K562 (cell line): Measurements from ENCODE around the gene PPP1R9A. TPM values are rescaled to one million over a fixed set of nuclear protein-coding genes. Genes with fewer than 3 reads are reported as not detected.

Experiments used
- ATAC-seq: fragments of 200-7000 bp; cut with Tn5 transposase; 3 replicates; pipeline ENCODE4 v1.9.1; 2020; ENCODE audit warnings: moderate library complexity
- BruUV-seq: library from RNA; stranded (reverse); fragments of 400-500 nt; replicated peaks from 2 replicates; lab custom pipeline; 2021; lab: Mats Ljungman, UMichigan
- CTCF ChIA-PET: fragments of 300-600 bp; formaldehyde crosslinking; extraction: SDS; loops from one replicate; lab custom pipeline; 2021; ENCODE audit warnings: low intra/inter-chr PET ratio; lab: Yijun Ruan, JAX
- POLR2A ChIA-PET: fragments of 300-600, 350-650 bp; sonication (Branson Sonifier 250); formaldehyde crosslinking; extraction: SDS; loops from one replicate; lab custom pipeline; 2021; ENCODE audit warnings: antibody characterized with exemption, inconsistent platforms; lab: Yijun Ruan, JAX
- DNase-seq, 4 experiments: peaks; one replicate each; pipeline versions ENCODE4 v3.0.0 to v3.0.0-alpha.2; 2011 to 2018; ENCODE audit warnings: low spot score in 3 of 4, mixed read lengths in 3 of 4; ENCODE audit errors: extremely low read depth in 1 of 4
- FAIRE-seq: peaks from 2 replicates; lab custom pipeline; 2011; peaks lifted over from hg19 to GRCh38; lab: Jason Lieb, UNC
- H2AFZ ChIP-seq: 2 replicates; pipeline ENCODE4 v1.6.0; 2011; ENCODE audit warnings: low read depth, low read length, control low read depth, inconsistent platforms
- H3K27ac ChIP-seq: fragments of 200-600 bp; 3 replicates; pipeline ENCODE4 v1.8.0; 2011; ENCODE audit warnings: low read depth, mild to moderate bottlenecking, control low read depth, inconsistent platforms, low read length, moderate library complexity, mixed read lengths; ENCODE audit errors: extremely low read depth
- H3K27me3 ChIP-seq, 2 experiments: fragments of 300-600 bp in 1 of 2; 2 replicates in 1 of 2; 3 replicates in 1 of 2; pipeline versions ENCODE4 v1.6.0 to v1.8.0; 2011; ENCODE audit warnings: inconsistent platforms in 2 of 2, low read length in 2 of 2, mild to moderate bottlenecking in 1 of 2, mixed read lengths in 1 of 2, moderate library complexity in 1 of 2; ENCODE audit not compliant: control insufficient read depth in 2 of 2, insufficient read depth in 2 of 2
- H3K36me3 ChIP-seq: fragments of 300-600 bp; 3 replicates; pipeline ENCODE4 v1.8.0; 2011; ENCODE audit warnings: mild to moderate bottlenecking, low read length, inconsistent platforms; ENCODE audit not compliant: control insufficient read depth, insufficient read depth
- H3K4me1 ChIP-seq, 2 experiments: fragments of 200-600 bp in 1 of 2; replicated peaks in 1 of 2; 2 replicates in 1 of 2; 3 replicates in 1 of 2; pipeline versions ENCODE4 v1.5.1 to v1.8.0; 2011; ENCODE audit warnings: inconsistent platforms in 2 of 2, low read length in 2 of 2, mild to moderate bottlenecking in 1 of 2, mixed read lengths in 1 of 2, moderate library complexity in 1 of 2; ENCODE audit not compliant: control insufficient read depth in 2 of 2, insufficient read depth in 2 of 2
- H3K4me2 ChIP-seq: 2 replicates; pipeline ENCODE4 v1.6.1; 2011; ENCODE audit warnings: low read length, control low read depth, inconsistent platforms, mixed read lengths; ENCODE audit not compliant: insufficient read depth
- H3K4me3 ChIP-seq: fragments of 200-600 bp; sonication (generic), shearing (Covaris generic); 2 replicates; pipeline ENCODE4 v1.5.1; 2016; ENCODE audit warnings: control low read depth, inconsistent platforms
- H3K79me2 ChIP-seq: fragments of 200-600 bp; 3 replicates; pipeline ENCODE4 v1.8.0; 2011; ENCODE audit warnings: low read length, inconsistent platforms; ENCODE audit not compliant: control insufficient read depth, insufficient read depth
- H3K9ac ChIP-seq, 2 experiments: 2 replicates each; pipeline versions ENCODE4 v1.6.0 to v1.6.1; 2011; ENCODE audit warnings: low read depth in 2 of 2, low read length in 2 of 2, control low read depth in 1 of 2, inconsistent platforms in 1 of 2, mild to moderate bottlenecking in 1 of 2, mixed read lengths in 1 of 2; ENCODE audit not compliant: insufficient read depth in 1 of 2
- H3K9me1 ChIP-seq: one replicate; pipeline ENCODE4 v1.6.0; 2011; ENCODE audit warnings: inconsistent platforms, mild to moderate bottlenecking, low read length, moderate library complexity; ENCODE audit not compliant: control insufficient read depth, insufficient read depth
- H3K9me3 ChIP-seq: replicated peaks from 2 replicates; pipeline ENCODE4 v1.5.1; 2011; ENCODE audit warnings: low read depth, low read length, inconsistent platforms; ENCODE audit not compliant: control insufficient read depth, insufficient read depth
- H4K20me1 ChIP-seq: replicated peaks from 2 replicates; pipeline ENCODE4 v1.6.1; 2011; ENCODE audit warnings: low read length, inconsistent platforms, mixed read lengths; ENCODE audit not compliant: control insufficient read depth, insufficient read depth
- CHCHD3 ChIP-seq: fragments of 250-450 bp; sonication (Bioruptor Pico); IDR thresholded peaks from 2 replicates; pipeline ENCODE4 v2.1.2; 2022; ENCODE audit warnings: mild to moderate bottlenecking
- CTCFL ChIP-seq: IDR thresholded peaks from 2 replicates; pipeline ENCODE4 v1.6.1; 2011; ENCODE audit warnings: borderline replicate concordance, low read depth, mild to moderate bottlenecking, moderate library complexity, low read length; ENCODE audit not compliant: insufficient read depth, poor library complexity, severe bottlenecking
- DMBX1 ChIP-seq: fragments of 250-450 bp; sonication (Bioruptor Pico); IDR thresholded peaks from 2 replicates; pipeline ENCODE4 v1.8.0; 2022; ENCODE audit warnings: inconsistent platforms, mild to moderate bottlenecking, moderate library complexity, borderline replicate concordance
- E4F1 ChIP-seq: fragments of 250-450 bp; sonication (Bioruptor Pico); IDR thresholded peaks from 2 replicates; pipeline ENCODE4 v1.5.0; 2021; ENCODE audit warnings: mild to moderate bottlenecking, borderline replicate concordance
- HDGF ChIP-seq: fragments of 450-650 bp; IDR thresholded peaks from 2 replicates; pipeline ENCODE4 v1.6.1; 2016
- HOMEZ ChIP-seq: fragments of 250-450 bp; sonication (Bioruptor Pico); IDR thresholded peaks from 2 replicates; pipeline ENCODE4 v1.4.0; 2020; ENCODE audit warnings: mild to moderate bottlenecking, moderate library complexity
- IRF1 ChIP-seq: sonication (generic); formaldehyde crosslinking; IDR thresholded peaks from 2 replicates; pipeline ENCODE4 v1.8.0; 2022; ENCODE audit warnings: missing genetic modification reagents, mild to moderate bottlenecking, borderline replicate concordance
- MAZ ChIP-seq, 2 experiments: fragments of 450-650 bp in 1 of 2; sonication (generic) in 1 of 2; formaldehyde crosslinking; IDR thresholded peaks in 1 of 2; conservative IDR thresholded peaks in 1 of 2; 2 replicates each; pipeline versions ENCODE4 v1.4.0 to v1.5.0; 2020; ENCODE audit warnings: mild to moderate bottlenecking in 1 of 2, missing genetic modification reagents in 1 of 2
- POLR2G ChIP-seq: fragments of 200-400 bp; formaldehyde crosslinking; IDR thresholded peaks from 2 replicates; pipeline ENCODE4 v1.6.1; 2017; ENCODE audit warnings: low read depth, mild to moderate bottlenecking, antibody characterized with exemption, low read length, moderate library complexity
- POLR3G ChIP-seq: IDR thresholded peaks from 2 replicates; pipeline ENCODE4 v1.6.1; 2011; ENCODE audit not compliant: insufficient read length, insufficient replicate concordance; ENCODE audit errors: extremely low read depth
- SAP30 ChIP-seq: fragments of 200-600 bp; sonication (generic); IDR thresholded peaks from 2 replicates; pipeline ENCODE4 v1.6.1; 2012; ENCODE audit warnings: borderline replicate concordance, low read depth, mild to moderate bottlenecking, moderate library complexity, low read length, control low read depth, inconsistent platforms; ENCODE audit not compliant: insufficient read depth, poor library complexity, severe bottlenecking
- SRF ChIP-seq, 2 experiments: fragments of 250-450, 450-650 bp in 1 of 2; sonication (Bioruptor Pico) in 1 of 2; sonication (generic) in 1 of 2; formaldehyde crosslinking; IDR thresholded peaks; 2 replicates each; pipeline versions ENCODE4 v1.5.0 to v1.5.1; 2020 to 2022; ENCODE audit warnings: mild to moderate bottlenecking in 1 of 2, missing genetic modification reagents in 1 of 2
- TGIF2 ChIP-seq: sonication (generic); formaldehyde crosslinking; IDR thresholded peaks from 2 replicates; pipeline ENCODE4 v1.8.1; 2022; ENCODE audit warnings: mild to moderate bottlenecking, missing genetic modification reagents, moderate library complexity
- U2AF2 ChIP-seq: fragments of 200-400 bp; formaldehyde crosslinking; optimal IDR thresholded peaks from 2 replicates; pipeline ENCODE3; 2017; ENCODE audit warnings: low read depth, mild to moderate bottlenecking, low read length
- ZNF124 ChIP-seq: sonication (generic); formaldehyde crosslinking; IDR thresholded peaks from 2 replicates; pipeline ENCODE4 v1.8.1; 2022; ENCODE audit warnings: missing genetic modification reagents
- ZNF184 ChIP-seq: sonication (generic); formaldehyde crosslinking; IDR thresholded peaks from 2 replicates; pipeline ENCODE4 v1.5.0; 2020; ENCODE audit warnings: missing genetic modification reagents
- WGBS: fragments of 100-300 bp; shearing (Covaris generic); methylation state at CpG from one replicate; pipeline ENCODE4 v1.1.6; 2016; ENCODE audit warnings: low coverage, mixed read lengths; ENCODE audit not compliant: insufficient coverage; ENCODE audit errors: missing lambda C conversion rate; 5-methylcytosine and 5-hydroxymethylcytosine counted together
- in situ Hi-C: fragments of 300-500 bp; cut with MboI; formaldehyde crosslinking; loops from 4 replicates; pipeline ENCODE4 v1.15.0; 2018; ENCODE audit warnings: inconsistent platforms, mixed read lengths
- intact Hi-C: fragments of 100-400 bp; cut with micrococcal nuclease; formaldehyde crosslinking; loops from 2 replicates; pipeline ENCODE4 v1.14.2; 2022
- polyA plus RNA-seq, 8 experiments: library from polyadenylated mRNA; depleted of rRNA in 4 of 8; stranded (reverse) in 5 of 8; unstranded in 3 of 8; fragments of >200 nt; fragmentation: Nextera tagmentation in 2 of 8; fragmentation: Illumina TruSeq in 1 of 8; extraction: Ambion mirVana in 2 of 8; extraction: Trizol in 1 of 8; gene quantifications; 2 replicates each; pipeline versions ENCODE4 v1.2.1 to v1.2.3, GENCODE V29; 2011 to 2014; ENCODE audit warnings: inconsistent platforms in 1 of 8, missing spikeins in 1 of 8
- total RNA-seq, 7 experiments: library from RNA; depleted of rRNA in 6 of 7; stranded (reverse); fragments of >200 nt in 6 of 7; fragmentation: Illumina TruSeq in 2 of 7; extraction: Trizol in 2 of 7; gene quantifications; 2 replicates each; pipeline versions ENCODE4 v1.2.1 to v1.2.3, GENCODE V29; 2011 to 2021; ENCODE audit warnings: low replicate concordance in 1 of 7

The PPP1R9A gene
- total and polyA plus RNA-seq, 9 of the 15 experiments (the other 6 are each of a cell fraction or from before 2014, with no cell fraction given): 0.24 TPM; not detected in 8

GRCh38 chr7:94890216-94890615, 17.2 kb upstream of the PPP1R9A start:
- DNase-seq (no peak), FAIRE-seq (no peak), ATAC-seq (no peak)
- no peak overlapping the region for H3K9ac ChIP-seq
- H3K79me2 ChIP-seq: no peaks in the 10 kb centered on the region
- no peak overlapping the region for H3K4me2 ChIP-seq
- H3K4me1 ChIP-seq: no peaks in the 10 kb centered on the region
- WGBS: 0% methylated on average over 2 of the region's 2 CpGs
- intact Hi-C loops: no loop called here
- no peaks in the 10 kb centered on the region for H4K20me1 ChIP-seq
- no peak overlapping the region for H3K27ac ChIP-seq
- in situ Hi-C loops: no loop called here
- POLR2A ChIA-PET: no interaction called here
- no peaks in the 10 kb centered on the region for H3K9me1 ChIP-seq
- no peaks in the 10 kb centered on the region; a peak in 1 of 5 replicates for H3K27me3 ChIP-seq
- H3K9me3 ChIP-seq: no peaks in the 10 kb centered on the region
- no TSS peak for BruUV-seq
- no peak overlapping the region for H3K4me3 ChIP-seq
- no peak overlapping the region for H2AFZ ChIP-seq
- CTCF ChIA-PET: no interaction called here
- no peaks in the 10 kb centered on the region for H3K36me3 ChIP-seq
- TF ChIP-seq HOMEZ (no peak), ZNF184 (CRISPR knock-in tag) (no peak), U2AF2 (no peak), SRF (CRISPR knock-in tag; IDR thresholded peaks at IDR 0.05) (no peak), TGIF2 (CRISPR knock-in tag) (no peak), POLR2G (no peak), E4F1 (CRISPR knock-in tag) (no peak), MAZ (CRISPR knock-in tag; conservative IDR thresholded peaks at IDR 0.05 in 1 of 2, IDR thresholded peaks at IDR 0.05 in 1 of 2) (no peak), DMBX1 (CRISPR knock-in tag) (no peak), SAP30 (no peak), ZNF124 (CRISPR knock-in tag) (no peak), IRF1 (CRISPR knock-in tag) (no peak), POLR3G (no peak), HDGF (no peak), CHCHD3 (CRISPR knock-in tag) (no peak), CTCFL (no peak)
